ENCODE data around the gene TACO1. TPM values are rescaled to one million over a fixed set of nuclear protein-coding genes. Genes with fewer than 3 reads are reported as not detected.

TACO1 gene
- total RNA-seq, 6 donors from 2014 or later = 6.3 to 17.5 (median 13.5) TPM

DNA sequence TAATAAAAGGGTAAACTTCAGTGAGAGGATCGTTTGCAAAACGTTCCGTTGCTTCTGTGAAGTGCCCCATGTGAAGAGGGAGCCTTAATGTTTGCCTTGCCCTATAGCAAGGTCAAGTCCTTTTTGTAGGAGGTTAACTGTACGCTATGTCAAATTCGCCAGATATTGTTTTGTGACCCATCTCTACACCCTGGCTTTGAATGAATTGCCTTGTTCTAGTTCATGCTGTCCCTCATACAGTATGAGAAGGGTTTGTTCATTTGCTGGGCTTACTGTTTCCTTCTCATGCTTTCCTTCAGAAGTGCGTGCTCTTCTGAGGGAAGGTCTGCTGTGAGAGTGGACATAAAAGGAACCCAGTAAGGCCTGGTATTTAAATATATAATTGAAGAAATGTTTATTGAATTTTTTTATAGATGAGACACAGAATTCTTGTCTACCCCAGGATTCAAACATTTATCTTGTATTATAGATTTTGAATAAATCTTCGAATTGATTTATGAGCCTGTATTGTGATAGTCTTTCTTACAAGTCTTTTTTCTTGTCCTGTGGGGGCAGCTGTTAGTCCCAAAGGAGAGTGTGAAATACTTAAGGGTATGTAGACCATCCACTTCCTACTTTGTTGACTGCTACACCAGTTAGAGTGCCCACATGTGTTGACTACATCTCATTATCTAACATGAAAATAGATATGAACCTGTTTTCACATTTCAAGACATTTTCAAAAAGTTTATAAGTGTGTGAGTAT is 23.3 kb downstream of the TACO1 start:
- peak overlapping the region in 3 of 4 donors; percentile 90 to 95 (median 92) for H3K27ac ChIP-seq
- ATAC-seq (ENCODE audit: low FRiP score in 2 of 2) = no peak
- H3K36me3 ChIP-seq = peaks cover 0 to 6% (median 0%) of the 10 kb centered on the region in 4 donors
- no peak for DNase-seq
- TF ChIP-seq POLR2A (IDR thresholded peaks at IDR 0.05) (no peak), EP300 (IDR thresholded peaks at IDR 0.05) (no peak), POLR2AphosphoS5 (IDR thresholded peaks at IDR 0.05) (no peak)
- TF ChIP-seq, protein P1, sequence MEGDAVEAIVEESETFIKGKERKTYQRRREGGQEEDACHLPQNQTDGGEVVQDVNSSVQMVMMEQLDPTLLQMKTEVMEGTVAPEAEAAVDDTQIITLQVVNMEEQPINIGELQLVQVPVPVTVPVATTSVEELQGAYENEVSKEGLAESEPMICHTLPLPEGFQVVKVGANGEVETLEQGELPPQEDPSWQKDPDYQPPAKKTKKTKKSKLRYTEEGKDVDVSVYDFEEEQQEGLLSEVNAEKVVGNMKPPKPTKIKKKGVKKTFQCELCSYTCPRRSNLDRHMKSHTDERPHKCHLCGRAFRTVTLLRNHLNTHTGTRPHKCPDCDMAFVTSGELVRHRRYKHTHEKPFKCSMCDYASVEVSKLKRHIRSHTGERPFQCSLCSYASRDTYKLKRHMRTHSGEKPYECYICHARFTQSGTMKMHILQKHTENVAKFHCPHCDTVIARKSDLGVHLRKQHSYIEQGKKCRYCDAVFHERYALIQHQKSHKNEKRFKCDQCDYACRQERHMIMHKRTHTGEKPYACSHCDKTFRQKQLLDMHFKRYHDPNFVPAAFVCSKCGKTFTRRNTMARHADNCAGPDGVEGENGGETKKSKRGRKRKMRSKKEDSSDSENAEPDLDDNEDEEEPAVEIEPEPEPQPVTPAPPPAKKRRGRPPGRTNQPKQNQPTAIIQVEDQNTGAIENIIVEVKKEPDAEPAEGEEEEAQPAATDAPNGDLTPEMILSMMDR (IDR thresholded peaks at IDR 0.05) = no peak
- H3K4me1 ChIP-seq = peaks cover 39 to 57% (median 47%) of the 10 kb centered on the region in 4 donors
- no peaks in the 10 kb centered on the region for H3K9me3 ChIP-seq
- H3K27me3 ChIP-seq = no peaks in the 10 kb centered on the region
- H3K4me3 ChIP-seq = peak overlapping the region in 3 of 4 donors; percentile 75 to 86 (median 84)
- 30 to 31% methylated on average over 7 of the region's 7 CpGs for WGBS, 2 donors

DNA sequence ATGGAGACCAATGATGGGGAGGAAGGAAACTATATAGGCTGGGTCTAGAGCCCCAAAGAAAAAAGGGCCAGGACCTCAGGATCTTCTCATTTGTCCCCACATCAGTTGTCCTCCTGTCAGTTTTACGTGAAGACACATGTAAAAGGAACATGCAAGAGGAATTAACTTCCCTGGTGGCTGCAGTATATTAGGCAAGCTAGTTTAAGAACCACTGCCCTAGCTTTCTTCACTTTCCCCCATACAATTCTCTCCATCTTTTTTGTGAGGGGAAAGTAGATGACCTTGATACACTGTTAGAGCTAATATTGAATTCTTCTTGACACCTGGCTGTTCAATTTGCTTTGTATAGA is 23.8 kb downstream of the TACO1 start:
- WGBS, 2 donors = 62 to 69% methylated on average over 1 of the region's 1 CpG
- ATAC-seq (ENCODE audit: low FRiP score in 2 of 2) (no peak), DNase-seq (no peak)
- Histone ChIP-seq H3K36me3 (peaks cover 0 to 9% (median 0%) of the 10 kb centered on the region in 4 donors), H3K27me3 (no peaks in the 10 kb centered on the region), H3K27ac (peak overlapping the region in 2 of 4 donors; percentile 48 to 95), H3K4me3 (peak overlapping the region in 1 of 4 donors; percentile 84), H3K4me1 (peaks cover 45 to 62% (median 52%) of the 10 kb centered on the region in 4 donors), H3K9me3 (no peaks in the 10 kb centered on the region)
- TF ChIP-seq POLR2A (IDR thresholded peaks at IDR 0.05) (no peak), EP300 (IDR thresholded peaks at IDR 0.05) (no peak)
- TF ChIP-seq, protein P1 (IDR thresholded peaks at IDR 0.05) = no peak

DNA sequence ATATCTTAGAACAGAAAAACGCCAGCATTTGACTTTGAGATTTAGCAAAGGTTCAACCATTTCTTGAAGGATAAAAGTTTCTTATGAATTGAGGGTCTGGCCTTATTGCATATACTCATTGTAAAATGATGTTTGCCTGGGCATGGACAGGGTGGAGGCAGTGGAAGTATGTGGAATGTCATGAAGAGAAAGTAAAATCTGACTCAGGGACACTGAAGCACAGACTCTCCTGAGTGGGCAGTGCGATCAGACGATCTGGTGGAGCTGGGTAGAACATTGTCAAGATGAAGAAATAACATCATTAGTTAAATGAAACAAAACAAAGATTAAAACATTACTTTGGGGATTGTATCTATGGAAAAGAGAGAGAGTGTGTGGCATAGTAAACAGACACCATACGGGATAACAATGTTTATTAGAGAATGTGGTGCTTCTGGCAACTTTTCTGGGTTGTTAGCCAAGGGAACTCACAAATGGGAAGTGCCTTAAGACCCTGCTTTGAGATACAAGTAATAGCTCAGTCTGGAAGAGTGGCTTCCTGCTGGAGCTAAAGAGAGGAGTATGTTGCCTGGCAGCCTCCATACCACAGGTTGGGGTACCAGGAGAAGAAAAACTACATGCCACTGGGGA is 26.0 kb downstream of the TACO1 start:
- TF ChIP-seq, protein P1 (IDR thresholded peaks at IDR 0.05) = no peak
- TF ChIP-seq POLR2AphosphoS5 (IDR thresholded peaks at IDR 0.05) (no peak), EP300 (IDR thresholded peaks at IDR 0.05) (no peak), POLR2A (IDR thresholded peaks at IDR 0.05) (no peak)
- Histone ChIP-seq H3K36me3 (peaks cover 0 to 9% (median 0%) of the 10 kb centered on the region in 4 donors), H3K4me1 (peaks cover 56 to 77% (median 61%) of the 10 kb centered on the region in 4 donors), H3K4me3 (no peak overlapping the region), H3K27ac (peak overlapping the region; percentile 27 to 70 (median 38)), H3K27me3 (no peaks in the 10 kb centered on the region), H3K9me3 (no peaks in the 10 kb centered on the region)
- 40 to 53% methylated on average over 4 of the region's 4 CpGs for WGBS, 2 donors
- no peak for DNase-seq
- ATAC-seq (ENCODE audit: low FRiP score in 2 of 2) = no peak

DNA sequence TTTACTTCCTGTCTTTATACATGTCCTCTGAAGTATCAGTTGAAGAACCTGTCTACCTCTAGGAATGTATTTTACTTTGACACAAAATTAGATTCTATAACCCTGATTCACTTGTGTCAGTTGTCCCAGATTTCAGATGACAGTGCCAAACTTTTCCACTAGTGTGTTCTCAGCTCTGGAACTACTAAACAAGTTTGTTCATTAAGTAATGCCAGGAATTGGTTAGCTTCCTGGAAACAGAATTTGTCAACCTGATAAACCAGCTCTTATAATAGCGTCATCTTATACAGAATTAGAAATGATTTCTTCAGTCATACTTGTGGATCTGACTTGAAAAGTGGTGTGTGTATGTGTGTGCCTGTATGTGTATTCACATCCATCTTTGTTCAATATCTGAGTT is 28.9 kb downstream of the TACO1 start:
- TF ChIP-seq EP300 (IDR thresholded peaks at IDR 0.05) = peak in 3 of 4 donors; percentile 35 to 79 (median 64)
- no peak for TF ChIP-seq POLR2A (IDR thresholded peaks at IDR 0.05)
- TF ChIP-seq POLR2AphosphoS5 (IDR thresholded peaks at IDR 0.05) = peak in 1 of 2 donors; percentile 41
- Histone ChIP-seq H3K4me3 (no peak overlapping the region), H3K27me3 (no peaks in the 10 kb centered on the region), H3K9me3 (no peaks in the 10 kb centered on the region), H3K4me1 (peaks cover 55 to 89% (median 68%) of the 10 kb centered on the region in 4 donors), H3K27ac (peak overlapping the region; percentile 14 to 67 (median 42)), H3K36me3 (peaks cover 0 to 30% (median 7%) of the 10 kb centered on the region in 4 donors)
- WGBS, 2 donors = 42 to 50% methylated on average over 1 of the region's 1 CpG
- ATAC-seq (ENCODE audit: low FRiP score in 2 of 2) = no peak
- DNase-seq = no peak

DNA sequence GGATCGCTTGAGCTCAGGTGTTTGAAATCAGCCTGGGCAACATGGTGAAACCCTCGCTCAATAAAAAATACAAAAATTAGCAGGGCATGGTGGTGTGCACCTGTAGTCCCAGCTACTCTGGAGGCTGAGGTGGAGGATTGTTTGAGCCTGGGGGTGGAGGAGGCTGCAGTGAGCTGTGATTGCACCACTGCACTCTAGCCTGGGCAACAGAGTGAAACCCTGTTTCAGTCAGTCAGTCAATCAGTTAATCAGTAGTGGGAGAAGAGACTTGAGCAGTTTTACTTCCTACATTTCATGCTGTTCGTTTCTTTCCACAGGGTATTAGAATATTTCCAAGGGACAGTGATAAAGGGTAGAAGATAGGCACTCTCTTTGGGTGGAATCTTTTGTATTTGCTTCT is 30.4 kb downstream of the TACO1 start:
- peak overlapping the region in 3 of 4 donors; percentile 24 to 42 (median 33) for H3K27ac ChIP-seq
- DNase-seq (no peak), ATAC-seq (ENCODE audit: low FRiP score in 2 of 2) (no peak)
- H3K4me1 ChIP-seq = peaks cover 56 to 78% (median 61%) of the 10 kb centered on the region in 4 donors
- 83 to 86% methylated on average over 3 of the region's 3 CpGs for WGBS, 2 donors
- H3K9me3 ChIP-seq = no peaks in the 10 kb centered on the region
- H3K36me3 ChIP-seq = peaks cover 0 to 43% (median 9%) of the 10 kb centered on the region in 4 donors
- no peak for TF ChIP-seq POLR2AphosphoS5 (IDR thresholded peaks at IDR 0.05)
- no peaks in the 10 kb centered on the region for H3K27me3 ChIP-seq
- H3K4me3 ChIP-seq = no peak overlapping the region
